Type B pancreatic cell (in vitro differentiated cells): ENCODE measurements around the gene CXorf65. TPM values are rescaled to one million over a fixed set of nuclear protein-coding genes. Genes with fewer than 3 reads are reported as not detected.

Experiments
- DNase-seq: peaks from one replicate; pipeline ENCODE4 v3.0.0; 2021; ENCODE audit warnings: mixed read lengths; ENCODE audit not compliant: unreplicated experiment; ENCODE audit errors: extremely low spot score
- H3K27ac Mint-ChIP-seq: 2 replicates; pipeline ENCODE4 v1.8.0; 2021; ENCODE audit warnings: mild to moderate bottlenecking, mixed read lengths
- H3K27me3 Mint-ChIP-seq: 2 replicates; pipeline ENCODE4 v1.8.0; 2021; ENCODE audit warnings: mixed read lengths
- H3K36me3 Mint-ChIP-seq: 2 replicates; pipeline ENCODE4 v1.8.0; 2021; ENCODE audit warnings: mixed read lengths
- H3K4me1 Mint-ChIP-seq: one replicate; pipeline ENCODE4 v1.8.0; 2021; ENCODE audit warnings: mixed read lengths; ENCODE audit not compliant: unreplicated experiment
- H3K4me3 Mint-ChIP-seq: 2 replicates; pipeline ENCODE4 v1.8.0; 2021; ENCODE audit warnings: mild to moderate bottlenecking, mixed read lengths
- H3K9me3 Mint-ChIP-seq: 2 replicates; pipeline ENCODE4 v1.8.0; 2021; ENCODE audit warnings: mixed read lengths
- total RNA-seq: library from RNA; stranded (reverse); gene quantifications from 2 replicates; pipeline ENCODE4 v1.2.1, GENCODE V29; 2021; ENCODE audit warnings: low replicate concordance
- TF ChIP-seq, protein P1 (sequence below): fragments of 200-600 bp; sonication (generic); conservative IDR thresholded peaks from 2 replicates; pipeline ENCODE4 v1.5.0; 2021; ENCODE audit warnings: antibody characterized with exemption, mild to moderate bottlenecking

CXorf65 gene
- total RNA-seq, 1 donor from 2014 or later = not detected

- H3K9me3 Mint-ChIP-seq = no peaks in the 10 kb centered on the region
- no peak for DNase-seq
- no peaks in the 10 kb centered on the region for H3K36me3 Mint-ChIP-seq
- no peak overlapping the region for H3K27ac Mint-ChIP-seq
- TF ChIP-seq, protein P1, sequence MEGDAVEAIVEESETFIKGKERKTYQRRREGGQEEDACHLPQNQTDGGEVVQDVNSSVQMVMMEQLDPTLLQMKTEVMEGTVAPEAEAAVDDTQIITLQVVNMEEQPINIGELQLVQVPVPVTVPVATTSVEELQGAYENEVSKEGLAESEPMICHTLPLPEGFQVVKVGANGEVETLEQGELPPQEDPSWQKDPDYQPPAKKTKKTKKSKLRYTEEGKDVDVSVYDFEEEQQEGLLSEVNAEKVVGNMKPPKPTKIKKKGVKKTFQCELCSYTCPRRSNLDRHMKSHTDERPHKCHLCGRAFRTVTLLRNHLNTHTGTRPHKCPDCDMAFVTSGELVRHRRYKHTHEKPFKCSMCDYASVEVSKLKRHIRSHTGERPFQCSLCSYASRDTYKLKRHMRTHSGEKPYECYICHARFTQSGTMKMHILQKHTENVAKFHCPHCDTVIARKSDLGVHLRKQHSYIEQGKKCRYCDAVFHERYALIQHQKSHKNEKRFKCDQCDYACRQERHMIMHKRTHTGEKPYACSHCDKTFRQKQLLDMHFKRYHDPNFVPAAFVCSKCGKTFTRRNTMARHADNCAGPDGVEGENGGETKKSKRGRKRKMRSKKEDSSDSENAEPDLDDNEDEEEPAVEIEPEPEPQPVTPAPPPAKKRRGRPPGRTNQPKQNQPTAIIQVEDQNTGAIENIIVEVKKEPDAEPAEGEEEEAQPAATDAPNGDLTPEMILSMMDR = no peak
- H3K27me3 Mint-ChIP-seq = no peaks in the 10 kb centered on the region
- H3K4me1 Mint-ChIP-seq = peaks cover 11% of the 10 kb centered on the region
- H3K4me3 Mint-ChIP-seq = peak overlapping the region; percentile 31
Observed at GRCh38 chrX:71098951-71099506, 7.5 kb downstream of the CXorf65 start.

GRCh38 chrX:71098302-71098701, 8.2 kb downstream of the CXorf65 start:
- Mint-ChIP-seq H3K27me3 (no peaks in the 10 kb centered on the region), H3K4me1 (peaks cover 7% of the 10 kb centered on the region), H3K4me3 (peak overlapping the region; percentile 31), H3K36me3 (no peaks in the 10 kb centered on the region), H3K9me3 (no peaks in the 10 kb centered on the region), H3K27ac (no peak overlapping the region)
- DNase-seq = no peak
- TF ChIP-seq, protein P1 = peak; percentile 64

DNA sequence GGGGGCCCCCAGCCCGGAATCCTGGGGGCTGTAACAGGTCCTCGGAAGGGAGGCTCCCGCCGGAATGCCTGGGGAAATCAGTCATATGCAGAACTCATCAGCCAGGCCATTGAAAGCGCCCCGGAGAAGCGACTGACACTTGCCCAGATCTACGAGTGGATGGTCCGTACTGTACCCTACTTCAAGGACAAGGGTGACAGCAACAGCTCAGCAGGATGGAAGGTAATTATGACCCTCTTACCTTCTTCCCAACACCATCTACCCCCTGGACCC, 9.8 kb downstream of the CXorf65 start:
- no peak for DNase-seq
- TF ChIP-seq, protein P1 = no peak
- Mint-ChIP-seq H3K36me3 (no peaks in the 10 kb centered on the region), H3K9me3 (no peaks in the 10 kb centered on the region), H3K4me3 (peak overlapping the region; percentile 91), H3K4me1 (no peaks in the 10 kb centered on the region), H3K27ac (no peak overlapping the region), H3K27me3 (no peaks in the 10 kb centered on the region)

DNA sequence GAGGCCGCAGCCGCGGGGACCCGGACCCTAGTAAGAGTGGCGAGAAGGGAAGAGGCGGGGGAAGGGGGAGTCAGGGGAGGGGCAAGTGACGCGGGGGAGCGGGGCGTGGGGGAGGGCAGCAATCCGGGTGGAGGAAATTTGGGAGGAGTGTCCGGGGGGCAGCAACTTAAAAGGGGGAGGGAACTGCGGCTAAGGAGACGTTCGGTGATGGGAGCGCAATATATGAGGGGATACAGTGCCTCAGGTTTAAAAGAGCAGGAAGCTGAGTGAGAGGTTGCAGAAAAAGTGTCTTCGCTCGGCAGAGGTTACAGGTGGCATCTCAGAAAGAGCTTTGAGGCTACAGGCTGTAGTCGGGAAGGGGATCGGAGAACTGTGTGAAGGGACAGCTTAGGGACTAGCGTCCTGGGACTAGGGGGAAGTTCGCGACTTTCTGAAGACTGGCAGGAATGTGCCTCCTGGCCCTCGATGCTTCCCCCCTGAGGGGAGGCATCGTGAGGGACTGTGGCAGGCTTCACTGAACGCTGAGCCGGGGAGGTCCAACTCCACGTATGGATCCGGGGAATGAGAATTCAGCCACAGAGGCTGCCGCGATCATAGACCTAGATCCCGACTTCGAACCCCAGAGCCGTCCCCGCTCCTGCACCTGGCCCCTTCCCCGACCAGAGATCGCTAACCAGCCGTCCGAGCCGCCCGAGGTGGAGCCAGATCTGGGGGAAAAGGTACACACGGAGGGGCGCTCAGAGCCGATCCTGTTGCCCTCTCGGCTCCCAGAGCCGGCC, 10.4 kb downstream of the CXorf65 start:
- peak overlapping the region; percentile 91 for H3K4me3 Mint-ChIP-seq
- H3K4me1 Mint-ChIP-seq = no peaks in the 10 kb centered on the region
- H3K9me3 Mint-ChIP-seq = no peaks in the 10 kb centered on the region
- no peaks in the 10 kb centered on the region for H3K27me3 Mint-ChIP-seq
- TF ChIP-seq, protein P1 = no peak
- H3K27ac Mint-ChIP-seq = peak overlapping the region; percentile 81
- H3K36me3 Mint-ChIP-seq = no peaks in the 10 kb centered on the region
- DNase-seq = no peak

DNA sequence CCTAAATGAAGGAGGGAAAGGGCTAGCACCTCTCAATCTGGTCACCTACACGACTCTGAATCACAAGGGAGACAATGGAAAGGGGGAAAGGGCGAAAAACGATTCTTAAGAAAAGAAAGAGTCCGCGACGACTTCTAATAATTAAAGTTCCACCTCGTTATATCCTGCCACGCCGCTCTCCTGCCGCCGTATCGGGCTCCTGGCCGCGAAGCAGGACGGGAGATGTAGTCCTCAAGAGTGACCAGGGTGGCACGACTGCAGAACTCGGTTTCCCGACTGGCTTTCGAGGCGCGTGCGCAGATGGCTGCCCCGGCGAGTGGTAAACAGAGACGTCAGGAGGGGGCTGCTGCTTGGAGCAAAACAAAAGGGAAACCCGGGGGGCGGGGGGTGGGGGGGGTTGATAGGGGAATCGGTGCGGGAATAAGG, 11.0 kb downstream of the CXorf65 start, which contains the start of gene FOXO4:
Gene FOXO4, plus strand, starts transcription at position 297 of the 426 bp plus-strand sequence. CDS start 678 bp downstream, outside the sequence.
- Mint-ChIP-seq H3K4me3 (peak within 1 kb of the TSS; percentile 91), H3K27ac (peak within 1 kb of the TSS; percentile 81), H3K27me3 (no peaks in the 10 kb centered on the region), H3K9me3 (no peaks in the 10 kb centered on the region), H3K4me1 (no peaks in the 10 kb centered on the region), H3K36me3 (no peaks in the 10 kb centered on the region)
- DNase-seq = peak; percentile 86
- TF ChIP-seq, protein P1 = no peak
